Measurements from ENCODE around the gene PTHLH. TPM values are rescaled to one million over a fixed set of nuclear protein-coding genes. Genes with fewer than 3 reads are reported as not detected.

Gene PTHLH
- total RNA-seq, 1 experiment from 2014 or later, result 3.8 TPM

DNA sequence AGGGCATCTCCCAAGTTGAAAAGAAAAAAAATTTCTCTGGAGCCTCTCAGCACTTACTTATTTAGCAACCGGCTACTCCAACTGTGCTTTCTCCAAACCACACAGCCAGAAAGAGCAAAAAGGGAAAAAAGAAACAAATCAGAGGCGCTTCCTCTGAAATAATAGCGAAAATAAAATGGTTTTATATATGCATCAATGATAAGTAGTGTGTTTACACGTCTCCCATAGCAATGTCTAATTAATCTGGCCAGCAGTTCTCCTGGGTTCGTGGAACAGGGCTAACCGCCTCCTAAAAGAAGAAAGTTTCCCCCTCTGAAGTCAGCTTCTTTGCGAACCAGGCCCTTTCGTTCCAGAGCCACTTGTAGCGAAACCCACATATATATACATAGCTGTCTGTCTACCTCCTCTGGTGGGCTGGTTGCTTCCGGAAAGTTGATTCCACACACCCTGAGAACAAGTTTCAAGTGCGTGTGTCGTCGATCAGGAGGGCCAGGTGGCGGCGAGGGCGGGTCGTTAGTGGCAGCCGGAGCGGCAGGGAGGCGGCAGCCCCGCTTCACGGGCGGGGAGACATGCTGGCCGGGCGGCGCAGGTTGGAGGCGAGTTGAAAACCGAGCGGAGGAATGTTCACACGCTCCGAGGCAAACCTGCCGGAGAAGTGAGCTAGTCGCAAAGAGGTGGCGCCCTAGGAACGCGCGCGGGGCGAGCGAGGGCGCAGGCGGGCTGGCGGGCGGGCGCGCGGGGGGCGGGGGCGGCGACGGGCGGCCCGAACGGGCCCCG is 2.7 kb downstream of the PTHLH start:
- peak overlapping the region; percentile 53 for H3K4me3 ChIP-seq
- H3K27me3 ChIP-seq (replicated peaks), result no peaks in the 10 kb centered on the region
- peaks cover 42% of the 10 kb centered on the region for H3K4me1 ChIP-seq (replicated peaks)
- H3K9me3 ChIP-seq (replicated peaks), result no peaks in the 10 kb centered on the region
- peak overlapping the region; percentile 43 for H3K27ac ChIP-seq
- DNase-seq (ENCODE audit: low read depth in 1 of 2, low spot score in 2 of 2), result peak; percentile 72 to 73
- no peaks in the 10 kb centered on the region for H3K36me3 ChIP-seq

DNA sequence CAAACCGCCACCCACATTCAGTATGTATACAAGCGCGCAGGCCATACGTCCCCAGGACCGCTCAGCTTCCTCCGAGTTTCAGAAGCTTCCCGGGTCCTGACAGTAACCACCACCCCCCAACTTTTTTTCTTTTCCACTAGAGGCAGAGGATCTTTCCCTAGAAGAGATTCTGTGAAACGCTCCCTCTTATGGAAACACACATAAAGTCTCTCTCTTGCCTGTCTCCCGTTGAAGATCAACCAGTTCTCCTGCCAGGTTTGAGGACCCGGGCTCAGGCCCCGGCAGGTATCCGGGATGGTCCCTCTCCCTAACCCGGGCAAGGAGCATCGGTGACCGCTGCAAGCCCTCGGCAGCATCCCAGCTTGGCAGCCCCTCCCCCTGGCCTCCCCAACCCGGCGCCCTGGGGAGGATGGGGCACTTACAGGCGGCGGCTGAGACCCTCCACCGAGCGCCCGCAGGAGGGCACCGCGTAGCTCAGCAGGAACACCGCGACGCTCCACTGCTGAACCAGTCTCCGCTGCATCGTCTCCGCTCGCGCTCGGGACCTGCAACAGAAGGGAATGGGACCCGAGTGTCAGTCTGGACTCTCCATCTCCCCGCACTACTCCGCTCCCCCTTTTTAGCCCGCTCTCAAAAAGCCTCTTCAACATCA is 3.4 kb downstream of the PTHLH start:
- Histone ChIP-seq H3K4me3 (peak overlapping the region; percentile 53), H3K36me3 (no peaks in the 10 kb centered on the region), H3K27ac (peak overlapping the region; percentile 43; the same call in 1 of the 2 replicates), H3K4me1 (replicated peaks) (peaks cover 49% of the 10 kb centered on the region), H3K9me3 (replicated peaks) (no peaks in the 10 kb centered on the region), H3K27me3 (replicated peaks) (no peaks in the 10 kb centered on the region)
- DNase-seq (ENCODE audit: low read depth in 1 of 2, low spot score in 2 of 2), result peak; percentile 47 to 50

DNA sequence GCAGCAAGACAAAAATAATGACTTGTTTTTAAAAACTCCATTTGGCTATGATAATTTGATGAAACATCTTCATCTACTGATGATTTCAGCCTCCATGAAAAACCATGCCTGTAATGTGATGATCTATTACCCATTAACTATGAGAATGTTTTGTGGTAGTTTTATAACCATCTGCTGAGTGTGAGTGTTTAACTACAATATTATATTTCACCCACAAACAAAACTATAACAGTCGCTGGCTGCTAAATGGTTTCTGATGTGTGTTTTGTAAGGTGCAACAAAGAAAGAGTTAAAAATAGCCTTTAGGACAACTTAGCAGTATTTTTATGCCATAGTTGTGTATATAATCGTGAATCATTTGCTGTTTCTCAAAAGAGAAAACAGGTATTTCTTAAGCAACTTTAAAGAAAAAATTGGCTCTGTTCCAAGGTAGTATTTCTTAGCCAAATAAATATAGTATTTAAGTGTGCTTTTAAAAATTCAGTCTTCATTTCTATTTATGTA is 4.9 kb downstream of the PTHLH start:
- Histone ChIP-seq H3K9me3 (replicated peaks) (no peaks in the 10 kb centered on the region), H3K27ac (peak overlapping the region; percentile 76; the same call in 1 of the 2 replicates), H3K4me1 (replicated peaks) (peaks cover 57% of the 10 kb centered on the region), H3K36me3 (no peaks in the 10 kb centered on the region), H3K4me3 (no peak overlapping the region), H3K27me3 (replicated peaks) (no peaks in the 10 kb centered on the region)
- peak in 1 of 2 experiments; percentile 14 for DNase-seq (ENCODE audit: low read depth in 1 of 2, low spot score in 2 of 2)

DNA sequence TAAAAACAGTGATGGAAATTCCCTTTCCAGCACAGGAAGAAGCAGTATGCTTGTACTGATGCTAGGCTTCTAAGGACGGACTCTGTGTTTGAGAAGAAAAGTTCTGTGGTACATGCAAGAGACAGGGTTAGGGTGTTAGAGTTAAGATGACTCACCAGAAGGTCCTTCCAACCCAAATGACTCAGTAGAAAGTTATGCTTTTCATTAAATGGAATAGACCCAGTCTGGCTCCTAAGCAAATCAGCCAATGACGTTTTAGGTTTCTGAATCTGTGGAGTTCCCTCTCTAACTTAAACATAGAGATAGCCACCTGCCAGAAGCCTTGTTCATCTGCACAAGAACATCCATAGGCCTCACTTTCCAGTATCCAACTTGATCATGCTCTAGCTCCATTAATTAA is 5.7 kb downstream of the PTHLH start:
- no peaks in the 10 kb centered on the region for H3K36me3 ChIP-seq
- peak overlapping the region; percentile 76 for H3K27ac ChIP-seq
- no peak overlapping the region for H3K4me3 ChIP-seq
- DNase-seq (ENCODE audit: low read depth in 1 of 2, low spot score in 2 of 2), result peak; percentile 56 to 85
- H3K9me3 ChIP-seq (replicated peaks), result no peaks in the 10 kb centered on the region
- no peaks in the 10 kb centered on the region for H3K27me3 ChIP-seq (replicated peaks)
- peaks cover 57% of the 10 kb centered on the region for H3K4me1 ChIP-seq (replicated peaks)

DNA sequence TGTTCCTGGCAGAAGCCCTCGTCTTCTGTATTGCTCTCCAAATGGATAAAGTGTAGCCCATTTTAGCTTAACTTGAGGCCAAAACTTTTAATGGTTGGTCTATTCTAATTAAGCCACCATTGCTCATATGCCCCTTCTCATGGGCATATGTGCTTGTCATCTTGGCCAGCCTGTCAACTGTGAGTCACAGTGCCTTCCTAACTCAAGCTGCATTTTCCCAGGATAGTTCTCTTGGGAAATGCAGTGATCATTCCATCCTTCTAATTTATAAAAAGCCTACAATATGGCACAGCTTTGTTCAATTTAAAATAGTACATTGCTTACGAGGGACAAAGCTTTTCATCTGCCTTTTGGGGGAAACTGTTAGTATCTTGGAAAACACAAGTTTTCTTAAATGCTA is 6.6 kb downstream of the PTHLH start:
- no peaks in the 10 kb centered on the region for H3K27me3 ChIP-seq (replicated peaks)
- H3K36me3 ChIP-seq, result no peaks in the 10 kb centered on the region
- H3K4me1 ChIP-seq (replicated peaks), result peaks cover 57% of the 10 kb centered on the region
- no peak overlapping the region for H3K4me3 ChIP-seq
- DNase-seq (ENCODE audit: low read depth in 1 of 2, low spot score in 2 of 2), result peak in 1 of 2 experiments; percentile 56
- peak overlapping the region; percentile 76 for H3K27ac ChIP-seq
- no peaks in the 10 kb centered on the region for H3K9me3 ChIP-seq (replicated peaks)

DNA sequence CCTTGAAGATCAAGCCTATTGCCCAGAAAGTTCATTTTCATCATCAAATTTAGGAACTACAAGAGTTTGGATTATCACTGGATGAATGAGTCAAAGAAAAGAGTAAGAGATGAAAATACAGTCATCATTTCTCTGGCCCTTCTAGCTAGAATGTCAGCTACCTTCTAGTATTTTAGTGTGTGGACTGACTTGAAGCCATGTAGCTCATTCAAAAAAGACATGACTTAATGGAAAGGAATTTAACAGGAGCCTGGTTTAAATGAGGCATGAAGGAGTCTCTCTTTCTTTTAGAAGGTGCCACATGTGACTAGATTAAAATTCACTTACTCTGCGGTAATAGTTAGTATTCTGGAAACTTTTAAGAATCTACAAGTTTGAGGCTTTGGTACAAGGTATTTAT is 7.1 kb downstream of the PTHLH start:
- Histone ChIP-seq H3K4me1 (replicated peaks) (peaks cover 54% of the 10 kb centered on the region), H3K36me3 (no peaks in the 10 kb centered on the region), H3K27ac (peak overlapping the region; percentile 76), H3K4me3 (no peak overlapping the region), H3K27me3 (replicated peaks) (no peaks in the 10 kb centered on the region), H3K9me3 (replicated peaks) (no peaks in the 10 kb centered on the region)
- DNase-seq (ENCODE audit: low read depth in 1 of 2, low spot score in 2 of 2), result peak in 1 of 2 experiments; percentile 56

DNA sequence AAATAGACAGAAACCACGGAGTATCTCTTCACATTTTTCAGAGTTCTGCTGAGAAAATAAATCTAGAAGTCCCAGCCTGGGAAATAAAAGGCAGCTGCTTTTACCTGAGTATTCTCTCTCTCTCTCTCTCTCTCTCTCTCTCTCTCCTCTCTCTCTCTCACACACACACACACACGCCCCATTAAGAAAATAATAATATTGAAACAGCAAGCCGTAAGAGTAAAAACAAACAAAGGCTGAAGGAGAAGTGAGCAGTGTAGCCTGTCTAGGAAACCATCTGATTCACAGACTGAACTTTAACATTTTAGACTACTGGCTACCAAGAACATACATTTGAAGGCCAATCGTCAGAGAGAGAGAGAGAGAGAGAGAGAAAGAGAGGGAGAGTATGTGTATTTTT is 8.4 kb downstream of the PTHLH start:
- H3K4me3 ChIP-seq, result no peak overlapping the region
- no peaks in the 10 kb centered on the region for H3K9me3 ChIP-seq (replicated peaks)
- H3K27me3 ChIP-seq (replicated peaks), result no peaks in the 10 kb centered on the region
- H3K27ac ChIP-seq, result peak overlapping the region; percentile 76
- peaks cover 52% of the 10 kb centered on the region for H3K4me1 ChIP-seq (replicated peaks)
- H3K36me3 ChIP-seq, result no peaks in the 10 kb centered on the region
- peak in 1 of 2 experiments; percentile 87 for DNase-seq (ENCODE audit: low read depth in 1 of 2, low spot score in 2 of 2)

DNA sequence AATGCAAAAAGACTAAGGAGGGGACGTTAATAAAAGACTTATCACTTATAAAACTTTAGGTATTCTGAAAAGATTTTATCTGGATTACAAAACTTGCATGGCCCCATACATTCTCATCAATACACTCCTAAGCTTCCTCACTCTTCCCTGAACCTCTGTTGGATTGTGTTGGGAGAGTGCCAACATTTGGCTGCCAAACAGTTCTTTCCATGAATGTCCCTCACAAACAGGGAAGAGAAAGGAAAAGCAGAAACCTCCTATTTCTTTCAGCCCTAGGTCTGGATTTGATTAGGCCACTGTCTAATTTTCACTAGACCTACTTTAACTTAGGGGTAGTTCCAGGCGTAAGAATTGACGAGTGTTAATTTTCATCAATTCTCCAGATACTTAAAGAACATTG is 11.7 kb downstream of the PTHLH start:
- no peaks in the 10 kb centered on the region for H3K36me3 ChIP-seq
- DNase-seq (ENCODE audit: low read depth in 1 of 2, low spot score in 2 of 2), result no peak
- H3K4me3 ChIP-seq, result no peak overlapping the region
- H3K27me3 ChIP-seq (replicated peaks), result no peaks in the 10 kb centered on the region
- no peak overlapping the region for H3K27ac ChIP-seq
- H3K9me3 ChIP-seq (replicated peaks), result no peaks in the 10 kb centered on the region
- peaks cover 25% of the 10 kb centered on the region for H3K4me1 ChIP-seq (replicated peaks)

DNA sequence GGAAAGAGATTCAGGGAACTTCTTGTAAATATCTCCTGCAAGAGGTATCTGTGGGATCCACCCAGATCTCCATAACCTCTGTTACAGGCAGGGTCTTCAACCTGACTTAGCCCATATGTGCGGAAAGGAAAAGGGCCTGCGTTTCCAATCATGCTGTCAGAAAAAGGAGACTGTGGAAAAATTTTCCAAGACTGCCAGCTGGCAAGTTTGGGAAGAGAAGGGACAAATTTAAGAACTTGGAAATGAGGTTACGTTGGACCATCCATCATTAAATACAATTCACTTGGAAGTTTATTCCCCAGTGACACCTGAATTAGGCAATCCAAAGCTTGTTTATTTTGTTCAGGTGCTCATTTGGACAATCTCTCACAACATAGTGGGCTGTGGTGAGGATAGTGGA is 13.9 kb downstream of the PTHLH start:
- no peak overlapping the region for H3K4me3 ChIP-seq
- peaks cover 3% of the 10 kb centered on the region for H3K4me1 ChIP-seq (replicated peaks)
- no peaks in the 10 kb centered on the region for H3K36me3 ChIP-seq
- no peaks in the 10 kb centered on the region for H3K9me3 ChIP-seq (replicated peaks)
- DNase-seq (ENCODE audit: low read depth in 1 of 2, low spot score in 2 of 2), result no peak
- no peaks in the 10 kb centered on the region for H3K27me3 ChIP-seq (replicated peaks)
- no peak overlapping the region for H3K27ac ChIP-seq

DNA sequence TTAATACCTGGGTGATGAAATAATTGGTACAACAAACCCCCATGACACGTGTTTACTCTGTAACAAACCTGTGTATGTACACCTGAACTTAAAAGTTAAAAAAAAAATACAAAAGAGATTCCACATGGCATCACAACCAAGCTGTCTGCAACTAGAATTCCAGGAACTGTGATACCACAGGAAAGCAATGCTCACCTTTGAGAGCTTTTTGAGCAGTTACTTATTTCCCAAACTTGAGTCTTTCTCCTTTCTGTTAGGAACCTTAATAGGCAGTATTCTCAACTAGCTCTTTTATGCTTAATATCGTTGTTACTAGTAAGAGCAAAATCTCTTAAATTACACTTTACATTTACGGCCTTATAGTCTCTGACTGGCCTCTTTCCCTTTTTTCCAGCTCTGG is 15.2 kb downstream of the PTHLH start:
- Histone ChIP-seq H3K4me3 (no peak overlapping the region), H3K4me1 (replicated peaks) (no peaks in the 10 kb centered on the region), H3K27ac (no peak overlapping the region), H3K36me3 (no peaks in the 10 kb centered on the region), H3K27me3 (replicated peaks) (no peaks in the 10 kb centered on the region), H3K9me3 (replicated peaks) (no peaks in the 10 kb centered on the region)
- no peak for DNase-seq (ENCODE audit: low read depth in 1 of 2, low spot score in 2 of 2)

DNA sequence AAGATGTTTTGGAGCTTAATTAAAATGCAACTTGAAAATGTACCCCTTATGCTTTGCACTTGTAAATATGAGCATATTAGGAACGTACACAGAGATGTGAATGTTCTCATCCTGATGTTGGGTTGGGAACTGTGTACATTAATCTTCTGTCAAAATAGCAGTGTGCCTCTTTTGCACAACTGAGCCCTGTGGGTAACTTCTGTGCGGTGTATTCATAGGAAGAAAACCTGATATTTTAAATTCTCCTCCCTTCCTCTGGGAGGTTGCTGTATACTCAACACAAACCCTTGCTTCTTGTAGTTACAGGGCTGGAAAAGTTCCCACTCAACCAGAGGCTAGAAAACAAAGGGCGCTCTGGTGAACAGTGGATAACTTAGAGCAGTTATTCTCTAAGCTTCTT is 18.7 kb downstream of the PTHLH start:
- no peaks in the 10 kb centered on the region for H3K4me1 ChIP-seq (replicated peaks)
- H3K27ac ChIP-seq, result no peak overlapping the region
- no peaks in the 10 kb centered on the region for H3K27me3 ChIP-seq (replicated peaks)
- DNase-seq (ENCODE audit: low read depth in 1 of 2, low spot score in 2 of 2), result no peak
- no peak overlapping the region for H3K4me3 ChIP-seq
- no peaks in the 10 kb centered on the region for H3K36me3 ChIP-seq
- no peaks in the 10 kb centered on the region for H3K9me3 ChIP-seq (replicated peaks)

DNA sequence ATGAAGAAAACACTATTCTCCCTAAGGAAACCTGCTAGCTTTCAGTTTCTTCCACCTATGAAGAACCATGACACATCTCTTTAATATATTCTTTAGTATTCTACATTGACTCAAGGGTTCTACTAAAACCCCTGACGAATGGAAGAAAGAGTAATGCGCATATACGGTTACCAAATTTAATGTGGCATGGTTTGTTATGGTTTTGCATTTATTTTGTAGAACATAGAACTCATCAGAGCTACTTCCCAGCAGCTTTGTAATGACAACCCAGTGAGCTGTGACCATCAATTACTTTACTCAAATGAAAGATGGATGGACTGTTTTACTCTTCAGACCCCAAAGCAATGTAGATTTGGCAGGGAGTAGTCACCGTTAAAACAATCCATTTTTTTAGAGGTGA is 19.2 kb downstream of the PTHLH start:
- Histone ChIP-seq H3K9me3 (replicated peaks) (no peaks in the 10 kb centered on the region), H3K27ac (no peak overlapping the region), H3K4me1 (replicated peaks) (no peaks in the 10 kb centered on the region), H3K27me3 (replicated peaks) (no peaks in the 10 kb centered on the region), H3K4me3 (no peak overlapping the region), H3K36me3 (no peaks in the 10 kb centered on the region)
- no peak for DNase-seq (ENCODE audit: low read depth in 1 of 2, low spot score in 2 of 2)

DNA sequence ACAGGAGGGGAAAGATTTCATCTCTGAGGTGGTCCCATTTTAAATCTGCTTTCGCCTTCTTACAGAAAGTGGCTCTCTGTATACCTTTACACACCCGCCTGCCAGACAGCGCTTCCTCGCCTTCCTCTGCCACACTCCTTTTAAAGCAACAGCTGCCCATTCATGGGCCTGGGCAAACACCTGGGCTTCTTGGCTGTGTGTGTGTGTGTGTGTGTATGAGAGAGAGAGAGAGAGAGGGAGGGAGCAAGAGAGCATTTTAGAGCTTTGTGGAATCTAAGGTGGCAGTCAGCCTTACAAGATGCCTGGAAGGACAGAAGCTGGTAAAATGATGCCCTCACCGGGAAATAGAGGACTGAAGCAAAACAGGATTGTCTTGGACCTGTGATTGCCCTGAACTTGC is 20.0 kb downstream of the PTHLH start:
- DNase-seq (ENCODE audit: low read depth in 1 of 2, low spot score in 2 of 2), result no peak
- H3K4me1 ChIP-seq (replicated peaks), result no peaks in the 10 kb centered on the region
- H3K27me3 ChIP-seq (replicated peaks), result no peaks in the 10 kb centered on the region
- no peak overlapping the region for H3K27ac ChIP-seq
- H3K36me3 ChIP-seq, result no peaks in the 10 kb centered on the region
- no peaks in the 10 kb centered on the region for H3K9me3 ChIP-seq (replicated peaks)
- H3K4me3 ChIP-seq, result no peak overlapping the region

DNA sequence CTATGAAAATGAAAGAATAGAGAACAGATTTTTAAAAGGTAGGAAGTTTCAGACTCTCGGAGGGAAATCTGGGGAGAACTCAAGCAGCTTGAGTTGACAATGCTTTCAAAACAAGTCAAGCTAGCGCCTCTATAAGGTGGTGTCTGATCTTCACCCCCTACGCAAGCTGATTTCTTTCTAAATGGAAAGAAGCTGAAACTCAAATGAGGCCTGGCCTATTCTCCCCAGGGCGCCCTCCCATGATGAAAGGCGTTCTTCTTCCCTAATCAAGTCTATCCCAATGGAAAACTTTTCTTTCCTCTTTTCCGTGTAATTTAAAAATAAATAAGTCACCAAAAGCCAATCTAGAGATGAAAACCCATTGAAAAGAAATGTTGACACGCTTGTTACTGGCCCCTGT is 20.6 kb downstream of the PTHLH start:
- DNase-seq (ENCODE audit: low read depth in 1 of 2, low spot score in 2 of 2), result no peak
- H3K36me3 ChIP-seq, result no peaks in the 10 kb centered on the region
- H3K27ac ChIP-seq, result no peak overlapping the region
- no peaks in the 10 kb centered on the region for H3K9me3 ChIP-seq (replicated peaks)
- no peaks in the 10 kb centered on the region for H3K27me3 ChIP-seq (replicated peaks)
- no peaks in the 10 kb centered on the region for H3K4me1 ChIP-seq (replicated peaks)
- H3K4me3 ChIP-seq, result no peak overlapping the region
